Cardiac ventricle fibroblast (primary cell): ENCODE measurements around the gene FAM111B. TPM values are rescaled to one million over a fixed set of nuclear protein-coding genes. Genes with fewer than 3 reads are reported as not detected.

Experiments used
- total RNA-seq: library from RNA; depleted of rRNA; stranded (reverse); fragments of >200 nt; gene quantifications from 2 replicates; pipeline ENCODE4 v1.2.3, GENCODE V29; 2015

FAM111B gene
- total RNA-seq, result 0.29 and 0.31 TPM in 2 replicates

GRCh38 chr11:59106363-59107336, at the start of gene FAM111B:
TSS of gene FAM111B (plus strand) at chr11:59107237. CDS start at chr11:59109626, 2,389 bp downstream.

GRCh38 chr11:59086007-59086406, 21.0 kb upstream of the FAM111B start, which contains the start of gene GLYATL1B:
TSS of gene GLYATL1B (plus strand) at chr11:59086307. CDS start at chr11:59086307, 0 bp downstream.

GRCh38 chr11:59142530-59143507, 35.8 kb downstream of the FAM111B start, which contains the start of gene FAM111A:
TSS of gene FAM111A (plus strand) at chr11:59142856. CDS start at chr11:59148873, 6,017 bp downstream.

GRCh38 chr11:59171508-59172322, 64.7 kb downstream of the FAM111B start, which contains the start of gene DTX4:
TSS of gene DTX4 (plus strand) at chr11:59172132. CDS start at chr11:59172596, 464 bp downstream.

Other genes with a start within 250 kb of the FAM111B start
- not detected in 2 replicates for gene GLYATL1, start 167.7 kb upstream of the FAM111B start, total RNA-seq
- not detected in 2 replicates for gene GLYATL1B, start 20.9 kb upstream of the FAM111B start, total RNA-seq
- gene FAM111A, start 35.6 kb downstream of the FAM111B start, total RNA-seq, result 14.5 and 17.3 TPM in 2 replicates
- 5.3 and 6.2 TPM in 2 replicates for gene DTX4, start 64.9 kb downstream of the FAM111B start, total RNA-seq
- gene MPEG1, start 105.7 kb downstream of the FAM111B start, total RNA-seq, result not detected in 2 replicates